K562 (cell line): Measurements from ENCODE around the gene PTPRM. TPM values are rescaled to one million over a fixed set of nuclear protein-coding genes. Genes with fewer than 3 reads are reported as not detected.

ENCODE experiments used
- ATAC-seq: fragments of 200-7000 bp; cut with Tn5 transposase; 3 replicates; pipeline ENCODE4 v1.9.1; 2020; ENCODE audit warnings: moderate library complexity
- BruUV-seq: library from RNA; stranded (reverse); fragments of 400-500 nt; replicated peaks from 2 replicates; lab custom pipeline; 2021; lab: Mats Ljungman, UMichigan
- CTCF ChIA-PET: fragments of 300-600 bp; formaldehyde crosslinking; extraction: SDS; loops from one replicate; lab custom pipeline; 2021; ENCODE audit warnings: low intra/inter-chr PET ratio; lab: Yijun Ruan, JAX
- POLR2A ChIA-PET: fragments of 300-600, 350-650 bp; sonication (Branson Sonifier 250); formaldehyde crosslinking; extraction: SDS; loops from one replicate; lab custom pipeline; 2021; ENCODE audit warnings: antibody characterized with exemption, inconsistent platforms; lab: Yijun Ruan, JAX
- DNase-seq, 4 experiments: peaks; one replicate each; pipeline versions ENCODE4 v3.0.0 to v3.0.0-alpha.2; 2011 to 2018; ENCODE audit warnings: low spot score in 3 of 4, mixed read lengths in 3 of 4; ENCODE audit errors: extremely low read depth in 1 of 4
- FAIRE-seq: peaks from 2 replicates; lab custom pipeline; 2011; peaks lifted over from hg19 to GRCh38; lab: Jason Lieb, UNC
- H2AFZ ChIP-seq: 2 replicates; pipeline ENCODE4 v1.6.0; 2011; ENCODE audit warnings: low read depth, low read length, control low read depth, inconsistent platforms
- H3K27ac ChIP-seq: fragments of 200-600 bp; 3 replicates; pipeline ENCODE4 v1.8.0; 2011; ENCODE audit warnings: low read depth, mild to moderate bottlenecking, control low read depth, inconsistent platforms, low read length, moderate library complexity, mixed read lengths; ENCODE audit errors: extremely low read depth
- H3K27me3 ChIP-seq, 2 experiments: fragments of 300-600 bp in 1 of 2; 2 replicates in 1 of 2; 3 replicates in 1 of 2; pipeline versions ENCODE4 v1.6.0 to v1.8.0; 2011; ENCODE audit warnings: inconsistent platforms in 2 of 2, low read length in 2 of 2, mild to moderate bottlenecking in 1 of 2, mixed read lengths in 1 of 2, moderate library complexity in 1 of 2; ENCODE audit not compliant: control insufficient read depth in 2 of 2, insufficient read depth in 2 of 2
- H3K36me3 ChIP-seq: fragments of 300-600 bp; 3 replicates; pipeline ENCODE4 v1.8.0; 2011; ENCODE audit warnings: mild to moderate bottlenecking, low read length, inconsistent platforms; ENCODE audit not compliant: control insufficient read depth, insufficient read depth
- H3K4me1 ChIP-seq, 2 experiments: fragments of 200-600 bp in 1 of 2; replicated peaks in 1 of 2; 2 replicates in 1 of 2; 3 replicates in 1 of 2; pipeline versions ENCODE4 v1.5.1 to v1.8.0; 2011; ENCODE audit warnings: inconsistent platforms in 2 of 2, low read length in 2 of 2, mild to moderate bottlenecking in 1 of 2, mixed read lengths in 1 of 2, moderate library complexity in 1 of 2; ENCODE audit not compliant: control insufficient read depth in 2 of 2, insufficient read depth in 2 of 2
- H3K4me2 ChIP-seq: 2 replicates; pipeline ENCODE4 v1.6.1; 2011; ENCODE audit warnings: low read length, control low read depth, inconsistent platforms, mixed read lengths; ENCODE audit not compliant: insufficient read depth
- H3K4me3 ChIP-seq: fragments of 200-600 bp; sonication (generic), shearing (Covaris generic); 2 replicates; pipeline ENCODE4 v1.5.1; 2016; ENCODE audit warnings: control low read depth, inconsistent platforms
- H3K79me2 ChIP-seq: fragments of 200-600 bp; 3 replicates; pipeline ENCODE4 v1.8.0; 2011; ENCODE audit warnings: low read length, inconsistent platforms; ENCODE audit not compliant: control insufficient read depth, insufficient read depth
- H3K9ac ChIP-seq, 2 experiments: 2 replicates each; pipeline versions ENCODE4 v1.6.0 to v1.6.1; 2011; ENCODE audit warnings: low read depth in 2 of 2, low read length in 2 of 2, control low read depth in 1 of 2, inconsistent platforms in 1 of 2, mild to moderate bottlenecking in 1 of 2, mixed read lengths in 1 of 2; ENCODE audit not compliant: insufficient read depth in 1 of 2
- H3K9me1 ChIP-seq: one replicate; pipeline ENCODE4 v1.6.0; 2011; ENCODE audit warnings: inconsistent platforms, mild to moderate bottlenecking, low read length, moderate library complexity; ENCODE audit not compliant: control insufficient read depth, insufficient read depth
- H3K9me3 ChIP-seq: replicated peaks from 2 replicates; pipeline ENCODE4 v1.5.1; 2011; ENCODE audit warnings: low read depth, low read length, inconsistent platforms; ENCODE audit not compliant: control insufficient read depth, insufficient read depth
- H4K20me1 ChIP-seq: replicated peaks from 2 replicates; pipeline ENCODE4 v1.6.1; 2011; ENCODE audit warnings: low read length, inconsistent platforms, mixed read lengths; ENCODE audit not compliant: control insufficient read depth, insufficient read depth
- ARID1B ChIP-seq: fragments of 450-650 bp; IDR thresholded peaks from 2 replicates; pipeline ENCODE4 v1.6.1; 2016; ENCODE audit warnings: antibody characterized with exemption, mild to moderate bottlenecking, inconsistent platforms
- BRCA1 ChIP-seq, 2 experiments: fragments of 450-650 bp in 1 of 2; sonication (generic) in 1 of 2; formaldehyde crosslinking in 1 of 2; IDR thresholded peaks; 2 replicates each; pipeline versions ENCODE4 v1.5.0 to v1.6.1; 2017 to 2020; ENCODE audit warnings: mild to moderate bottlenecking in 1 of 2, missing genetic modification reagents in 1 of 2
- CLOCK ChIP-seq: fragments of 250-450 bp; sonication (Bioruptor Pico); IDR thresholded peaks from 2 replicates; pipeline ENCODE4 v1.4.0; 2020; ENCODE audit warnings: mild to moderate bottlenecking, moderate library complexity, borderline replicate concordance
- FOXM1 ChIP-seq, 2 experiments: fragments of 450-650 bp in 1 of 2; sonication (generic) in 1 of 2; formaldehyde crosslinking in 1 of 2; IDR thresholded peaks; 2 replicates each; pipeline versions ENCODE4 v1.6.1 to v1.9.0; 2017 to 2022; ENCODE audit warnings: low read depth in 2 of 2, mild to moderate bottlenecking in 2 of 2, missing genetic modification reagents in 1 of 2, moderate library complexity in 1 of 2
- GATAD2B ChIP-seq: fragments of 450-650 bp; IDR thresholded peaks from 2 replicates; pipeline ENCODE4 v1.6.1; 2017; ENCODE audit warnings: mild to moderate bottlenecking, borderline replicate concordance
- JUNB ChIP-seq: fragments of 450-650 bp; formaldehyde crosslinking; conservative IDR thresholded peaks from 2 replicates; pipeline ENCODE4 v1.4.0; 2020; ENCODE audit warnings: mild to moderate bottlenecking
- MYNN ChIP-seq, 2 experiments: sonication (generic); formaldehyde crosslinking in 1 of 2; IDR thresholded peaks; 2 replicates each; pipeline versions ENCODE4 v1.5.0 to v1.6.1; 2016 to 2020; ENCODE audit warnings: antibody characterized with exemption in 1 of 2, missing genetic modification reagents in 1 of 2
- NONO ChIP-seq, 2 experiments: fragments of 200-400 bp in 1 of 2; fragments of 450-650 bp in 1 of 2; formaldehyde crosslinking in 1 of 2; IDR thresholded peaks; 2 replicates each; pipeline ENCODE4 v1.6.1; 2017; ENCODE audit warnings: low read depth in 2 of 2, mild to moderate bottlenecking in 2 of 2, moderate library complexity in 2 of 2, low read length in 1 of 2
- PHTF2 ChIP-seq: fragments of 250-450 bp; sonication (Bioruptor Pico); IDR thresholded peaks from 2 replicates; pipeline ENCODE4 v1.5.0; 2021; ENCODE audit warnings: mild to moderate bottlenecking
- SPI1 ChIP-seq: IDR thresholded peaks from 2 replicates; pipeline ENCODE4 v1.6.1; 2011; ENCODE audit warnings: low read depth, low read length, control low read depth, borderline replicate concordance
- SRSF7 ChIP-seq: fragments of 200-400 bp; formaldehyde crosslinking; optimal IDR thresholded peaks from 2 replicates; pipeline ENCODE3; 2017; ENCODE audit warnings: mild to moderate bottlenecking, low read depth, low read length
- STAT5B ChIP-seq: fragments of 250-450 bp; sonication (Bioruptor Pico); IDR thresholded peaks from 2 replicates; pipeline ENCODE4 v1.8.0; 2021; ENCODE audit warnings: mild to moderate bottlenecking, inconsistent platforms
- TAF7 ChIP-seq: fragments of 450-650 bp; IDR thresholded peaks from 2 replicates; pipeline ENCODE4 v1.6.1; 2016; ENCODE audit warnings: missing genetic modification characterization, missing compliant biosample characterization
- TARDBP ChIP-seq: fragments of 450-650 bp; IDR thresholded peaks from 2 replicates; pipeline ENCODE4 v1.6.1; 2016
- ZFP36 ChIP-seq: fragments of 150-350 bp; IDR thresholded peaks from 2 replicates; pipeline ENCODE4 v1.6.1; 2018; ENCODE audit warnings: low read length, low read depth; ENCODE audit not compliant: partially characterized antibody
- ZNF184 ChIP-seq: sonication (generic); formaldehyde crosslinking; IDR thresholded peaks from 2 replicates; pipeline ENCODE4 v1.5.0; 2020; ENCODE audit warnings: missing genetic modification reagents
- ZNF24 ChIP-seq: fragments of 450-650 bp; IDR thresholded peaks from 2 replicates; pipeline ENCODE4 v1.6.1; 2016
- WGBS: fragments of 100-300 bp; shearing (Covaris generic); methylation state at CpG from one replicate; pipeline ENCODE4 v1.1.6; 2016; ENCODE audit warnings: low coverage, mixed read lengths; ENCODE audit not compliant: insufficient coverage; ENCODE audit errors: missing lambda C conversion rate; 5-methylcytosine and 5-hydroxymethylcytosine counted together
- in situ Hi-C: fragments of 300-500 bp; cut with MboI; formaldehyde crosslinking; loops from 4 replicates; pipeline ENCODE4 v1.15.0; 2018; ENCODE audit warnings: inconsistent platforms, mixed read lengths
- intact Hi-C: fragments of 100-400 bp; cut with micrococcal nuclease; formaldehyde crosslinking; loops from 2 replicates; pipeline ENCODE4 v1.14.2; 2022
- polyA plus RNA-seq, 8 experiments: library from polyadenylated mRNA; depleted of rRNA in 4 of 8; stranded (reverse) in 5 of 8; unstranded in 3 of 8; fragments of >200 nt; fragmentation: Nextera tagmentation in 2 of 8; fragmentation: Illumina TruSeq in 1 of 8; extraction: Ambion mirVana in 2 of 8; extraction: Trizol in 1 of 8; gene quantifications; 2 replicates each; pipeline versions ENCODE4 v1.2.1 to v1.2.3, GENCODE V29; 2011 to 2014; ENCODE audit warnings: inconsistent platforms in 1 of 8, missing spikeins in 1 of 8
- total RNA-seq, 7 experiments: library from RNA; depleted of rRNA in 6 of 7; stranded (reverse); fragments of >200 nt in 6 of 7; fragmentation: Illumina TruSeq in 2 of 7; extraction: Trizol in 2 of 7; gene quantifications; 2 replicates each; pipeline versions ENCODE4 v1.2.1 to v1.2.3, GENCODE V29; 2011 to 2021; ENCODE audit warnings: low replicate concordance in 1 of 7

Gene PTPRM
- total and polyA plus RNA-seq, 9 of the 15 experiments (the other 6 are each of a cell fraction or from before 2014, with no cell fraction given) = 0.03 to 0.16 (median 0.08) TPM; not detected in 3

GRCh38 chr18:8081267-8081666 is 514.2 kb downstream of the PTPRM start:
- Histone ChIP-seq H3K27ac (no peak overlapping the region), H3K4me1 (no peaks in the 10 kb centered on the region), H2AFZ (no peak overlapping the region), H3K79me2 (no peaks in the 10 kb centered on the region), H3K27me3 (no peaks in the 10 kb centered on the region), H3K36me3 (no peaks in the 10 kb centered on the region), H3K9ac (no peak overlapping the region), H4K20me1 (no peaks in the 10 kb centered on the region), H3K4me2 (no peak overlapping the region), H3K4me3 (no peak overlapping the region), H3K9me1 (no peaks in the 10 kb centered on the region), H3K9me3 (no peaks in the 10 kb centered on the region)
- no peak for ATAC-seq
- intact Hi-C loops (no loop called here), in situ Hi-C loops (no loop called here)
- FAIRE-seq = no peak
- WGBS = 0% methylated on average over 1 of the region's 1 CpG
- POLR2A ChIA-PET = no interaction called here
- DNase-seq = no peak
- CTCF ChIA-PET = no interaction called here
- TF ChIP-seq ZNF184 (no peak), BRCA1 (IDR thresholded peaks at IDR 0.05) (no peak), BRCA1 (CRISPR knock-in tag; IDR thresholded peaks at IDR 0.05) (no peak), STAT5B (CRISPR knock-in tag) (no peak), ZNF24 (no peak), NONO (IDR thresholded peaks at IDR 0.05; ENCODE audit: low read depth in 2 of 2, low read length in 1 of 2) (no peak), GATAD2B (no peak), CLOCK (CRISPR knock-in tag) (no peak), TAF7 (tag) (no peak), ARID1B (no peak), SPI1 (no peak), ZFP36 (no peak), FOXM1 (IDR thresholded peaks at IDR 0.05; ENCODE audit: low read depth) (no peak), FOXM1 (CRISPR knock-in tag; IDR thresholded peaks at IDR 0.05; ENCODE audit: low read depth) (no peak), TARDBP (no peak), SRSF7 (no peak), JUNB (no peak), PHTF2 (CRISPR knock-in tag) (no peak), MYNN (IDR thresholded peaks at IDR 0.05) (no peak), MYNN (CRISPR knock-in tag; IDR thresholded peaks at IDR 0.05) (no peak)
- no TSS peak for BruUV-seq
